Fibroblast of lung (primary cell): ENCODE measurements around the gene HASPIN. TPM values are rescaled to one million over a fixed set of nuclear protein-coding genes. Genes with fewer than 3 reads are reported as not detected.

Experiments
- DNase-seq, 2 donors: peaks; one replicate each; pipeline versions ENCODE4 v3.0.0 to v3.0.0-alpha.2; 2010; ENCODE audit warnings: low read depth in 2 of 2
- H2AFZ ChIP-seq: 2 replicates; pipeline ENCODE4 v1.5.1; 2012; ENCODE audit warnings: low read length, control low read depth, inconsistent platforms
- H3K27ac ChIP-seq: 2 replicates; pipeline ENCODE4 v1.5.1; 2011; ENCODE audit warnings: low read length, control low read depth; ENCODE audit not compliant: insufficient read depth
- H3K27me3 ChIP-seq: 2 replicates; pipeline ENCODE4 v1.5.1; 2011; ENCODE audit warnings: mild to moderate bottlenecking, low read length; ENCODE audit not compliant: control insufficient read depth, insufficient read depth
- H3K36me3 ChIP-seq: 2 replicates; pipeline ENCODE4 v1.5.1; 2011; ENCODE audit warnings: low read length; ENCODE audit not compliant: control insufficient read depth, insufficient read depth
- H3K4me1 ChIP-seq: 2 replicates; pipeline ENCODE4 v1.5.1; 2011; ENCODE audit warnings: low read length; ENCODE audit not compliant: control insufficient read depth, insufficient read depth; ENCODE audit errors: extremely low read depth
- H3K4me2 ChIP-seq: 2 replicates; pipeline ENCODE4 v1.5.1; 2011; ENCODE audit warnings: low read length, control low read depth; ENCODE audit not compliant: insufficient read depth; ENCODE audit errors: extremely low read depth
- H3K4me3 ChIP-seq, 4 experiments: fragments of 200-600 bp in 1 of 4; sonication (generic) in 1 of 4; replicated peaks in 1 of 4; 2 replicates each; pipeline ENCODE4 v1.5.1; 2011 to 2016; ENCODE audit warnings: low read length in 4 of 4, low read depth in 3 of 4, mild to moderate bottlenecking in 3 of 4, control low read depth in 2 of 4, inconsistent platforms in 1 of 4, mixed read lengths in 1 of 4; ENCODE audit not compliant: insufficient read depth in 1 of 4; ENCODE audit errors: control extremely low read depth in 1 of 4
- H3K79me2 ChIP-seq: 2 replicates; pipeline ENCODE4 v1.5.1; 2012; ENCODE audit warnings: mild to moderate bottlenecking, low read length, inconsistent platforms; ENCODE audit not compliant: control insufficient read depth, insufficient read depth
- H3K9ac ChIP-seq: 2 replicates; pipeline ENCODE4 v1.5.1; 2011; ENCODE audit warnings: mild to moderate bottlenecking, low read length, control low read depth; ENCODE audit not compliant: insufficient read depth
- H3K9me3 ChIP-seq: 2 replicates; pipeline ENCODE4 v1.5.1; 2012; ENCODE audit warnings: low read depth, low read length; ENCODE audit not compliant: control insufficient read depth, insufficient read depth
- H4K20me1 ChIP-seq: 2 replicates; pipeline ENCODE4 v1.5.1; 2011; ENCODE audit warnings: low read length; ENCODE audit not compliant: control insufficient read depth, insufficient read depth; ENCODE audit errors: extremely low read depth
- EZH2 ChIP-seq: IDR thresholded peaks from 2 replicates; pipeline ENCODE4 v1.5.1; 2012; ENCODE audit warnings: low read length, control low read depth, mild to moderate bottlenecking; ENCODE audit errors: missing control alignments
- polyA plus RNA-seq, 2 donors: library from polyadenylated mRNA; depleted of rRNA in 1 of 2; stranded (reverse) in 1 of 2; unstranded in 1 of 2; fragments of >200 nt; gene quantifications; 2 replicates each; pipeline ENCODE4 v1.2.1, GENCODE V29; 2011 to 2012; ENCODE audit warnings: missing spikeins in 1 of 2
- total RNA-seq: library from RNA; depleted of rRNA; stranded (reverse); fragments of >200 nt; gene quantifications from 2 replicates; pipeline ENCODE4 v1.2.1, GENCODE V29; 2014
- TF ChIP-seq, protein P1 (sequence below), 2 donors: IDR thresholded peaks in 1 of 2; conservative IDR thresholded peaks in 1 of 2; 1 replicate in 1 of 2; 2 replicates in 1 of 2; pipeline ENCODE4 v1.5.1; 2011 to 2012; ENCODE audit warnings: low read length in 2 of 2, control low read depth in 1 of 2, inconsistent platforms in 1 of 2, low read depth in 1 of 2, mild to moderate bottlenecking in 1 of 2

HASPIN gene
- total and polyA plus RNA-seq, 2 donors (not counting 1 experiment from before 2014, with no cell fraction given), result 1.5 to 2.0 TPM

DNA sequence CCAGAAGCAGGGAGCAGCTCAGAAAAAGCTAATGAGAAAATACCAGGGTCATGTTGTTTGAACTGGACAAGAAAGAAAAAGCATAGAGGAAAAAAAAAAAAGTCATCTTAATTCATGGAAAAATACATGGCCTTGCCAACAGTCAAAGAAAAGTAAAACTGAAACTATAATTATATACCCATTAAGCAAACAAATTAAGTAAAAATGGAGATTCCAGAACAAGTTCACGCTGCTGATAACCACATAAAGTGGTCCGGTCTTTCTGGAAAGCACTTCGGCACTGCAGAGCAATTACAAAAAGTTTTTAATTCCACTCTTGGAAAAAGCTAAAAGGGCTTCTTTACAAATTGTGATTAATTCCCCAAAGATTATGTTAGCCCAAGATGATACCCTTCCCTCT, 15.3 kb upstream of the HASPIN start:
- Histone ChIP-seq H3K4me2 (no peak overlapping the region), H3K9ac (no peak overlapping the region), H2AFZ (no peak overlapping the region), H3K4me1 (no peaks in the 10 kb centered on the region), H3K9me3 (no peaks in the 10 kb centered on the region), H3K36me3 (no peaks in the 10 kb centered on the region), H3K27ac (no peak overlapping the region), H3K4me3 (no peak overlapping the region), H4K20me1 (no peaks in the 10 kb centered on the region), H3K79me2 (no peaks in the 10 kb centered on the region), H3K27me3 (no peaks in the 10 kb centered on the region)
- no peak for DNase-seq
- TF ChIP-seq EZH2, result no peak
- TF ChIP-seq, protein P1, sequence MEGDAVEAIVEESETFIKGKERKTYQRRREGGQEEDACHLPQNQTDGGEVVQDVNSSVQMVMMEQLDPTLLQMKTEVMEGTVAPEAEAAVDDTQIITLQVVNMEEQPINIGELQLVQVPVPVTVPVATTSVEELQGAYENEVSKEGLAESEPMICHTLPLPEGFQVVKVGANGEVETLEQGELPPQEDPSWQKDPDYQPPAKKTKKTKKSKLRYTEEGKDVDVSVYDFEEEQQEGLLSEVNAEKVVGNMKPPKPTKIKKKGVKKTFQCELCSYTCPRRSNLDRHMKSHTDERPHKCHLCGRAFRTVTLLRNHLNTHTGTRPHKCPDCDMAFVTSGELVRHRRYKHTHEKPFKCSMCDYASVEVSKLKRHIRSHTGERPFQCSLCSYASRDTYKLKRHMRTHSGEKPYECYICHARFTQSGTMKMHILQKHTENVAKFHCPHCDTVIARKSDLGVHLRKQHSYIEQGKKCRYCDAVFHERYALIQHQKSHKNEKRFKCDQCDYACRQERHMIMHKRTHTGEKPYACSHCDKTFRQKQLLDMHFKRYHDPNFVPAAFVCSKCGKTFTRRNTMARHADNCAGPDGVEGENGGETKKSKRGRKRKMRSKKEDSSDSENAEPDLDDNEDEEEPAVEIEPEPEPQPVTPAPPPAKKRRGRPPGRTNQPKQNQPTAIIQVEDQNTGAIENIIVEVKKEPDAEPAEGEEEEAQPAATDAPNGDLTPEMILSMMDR (conservative IDR thresholded peaks at IDR 0.05 in 1 of 2, IDR thresholded peaks at IDR 0.05 in 1 of 2; ENCODE audit: low read depth in 1 of 2, low read length in 2 of 2), result no peak

DNA sequence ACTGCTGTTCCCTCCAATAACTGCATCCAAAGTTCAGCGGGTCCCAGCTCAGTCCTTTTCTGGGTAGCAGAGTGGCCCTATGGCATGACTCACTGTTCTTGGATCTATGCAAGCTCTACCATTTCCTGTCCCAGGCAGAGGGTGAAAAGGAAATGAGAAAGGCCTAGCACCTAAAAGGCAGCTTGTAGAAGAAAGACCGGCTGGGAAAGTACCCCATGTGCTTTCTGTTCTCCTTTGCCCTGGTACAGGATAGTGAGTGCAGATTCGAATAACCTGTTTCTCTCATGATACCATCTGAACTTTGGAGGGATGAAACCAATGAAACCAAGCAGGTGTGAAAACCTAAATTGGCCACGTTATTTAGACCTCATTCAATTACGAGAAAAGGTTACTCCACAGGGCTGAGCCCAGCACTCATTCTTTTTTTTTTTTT, 12.7 kb upstream of the HASPIN start:
- peak; percentile 52 to 73 for DNase-seq
- H3K4me3 ChIP-seq, result no peak overlapping the region
- no peak overlapping the region for H3K9ac ChIP-seq
- H3K36me3 ChIP-seq, result no peaks in the 10 kb centered on the region
- no peak overlapping the region for H3K27ac ChIP-seq
- no peaks in the 10 kb centered on the region for H3K27me3 ChIP-seq
- no peaks in the 10 kb centered on the region for H3K4me1 ChIP-seq
- no peak overlapping the region for H3K4me2 ChIP-seq
- H2AFZ ChIP-seq, result no peak overlapping the region
- no peaks in the 10 kb centered on the region for H4K20me1 ChIP-seq
- no peaks in the 10 kb centered on the region for H3K79me2 ChIP-seq
- H3K9me3 ChIP-seq, result no peaks in the 10 kb centered on the region
- TF ChIP-seq EZH2, result no peak
- TF ChIP-seq, protein P1 (conservative IDR thresholded peaks at IDR 0.05 in 1 of 2, IDR thresholded peaks at IDR 0.05 in 1 of 2; ENCODE audit: low read depth in 1 of 2, low read length in 2 of 2), result no peak

GRCh38 chr17:3712811-3713463, 10.8 kb upstream of the HASPIN start:
- H3K4me2 ChIP-seq, result no peak overlapping the region
- H3K9me3 ChIP-seq, result no peaks in the 10 kb centered on the region
- peaks cover 3% of the 10 kb centered on the region for H3K36me3 ChIP-seq
- H4K20me1 ChIP-seq, result no peaks in the 10 kb centered on the region
- peak in 1 of 2 donors; percentile 43 for DNase-seq
- H3K4me1 ChIP-seq, result no peaks in the 10 kb centered on the region
- no peaks in the 10 kb centered on the region for H3K27me3 ChIP-seq
- no peak overlapping the region for H2AFZ ChIP-seq
- TF ChIP-seq, protein P1 (conservative IDR thresholded peaks at IDR 0.05 in 1 of 2, IDR thresholded peaks at IDR 0.05 in 1 of 2; ENCODE audit: low read depth in 1 of 2, low read length in 2 of 2), result no peak
- TF ChIP-seq EZH2, result no peak
- H3K4me3 ChIP-seq, result no peak overlapping the region
- no peak overlapping the region for H3K27ac ChIP-seq
- H3K79me2 ChIP-seq, result no peaks in the 10 kb centered on the region
- H3K9ac ChIP-seq, result no peak overlapping the region
